Anterior cingulate cortex (tissue), 58 donors: ENCODE data around the gene ANAPC2.

Experiments
- DNase-seq, 58 donors: peaks; one replicate each; lab custom pipeline; 2025; lab: John Stamatoyannopoulos, UW

Gene ANAPC2

GRCh38 chr9:137150617-137151457 lies 37.5 kb downstream of the ANAPC2 start:
- peak in 4 of 58 donors; percentile 25 to 51 (median 37) for DNase-seq

- DNase-seq: no peak
Measured at GRCh38 chr9:137149942-137150616, 38.3 kb downstream of the ANAPC2 start.

- DNase-seq: no peak
Measured at GRCh38 chr9:137149363-137149762, 39.0 kb downstream of the ANAPC2 start.

GRCh38 chr9:137148661-137149060 lies 39.7 kb downstream of the ANAPC2 start:
- no peak for DNase-seq

GRCh38 chr9:137148242-137148641 lies 40.1 kb downstream of the ANAPC2 start:
- no peak for DNase-seq

GRCh38 chr9:137147793-137148160 lies 40.6 kb downstream of the ANAPC2 start:
- no peak for DNase-seq

- no peak for DNase-seq
Measured at GRCh38 chr9:137147091-137147792, 41.1 kb downstream of the ANAPC2 start.

GRCh38 chr9:137146527-137146918 lies 41.8 kb downstream of the ANAPC2 start:
- no peak for DNase-seq

- no peak for DNase-seq
Measured at GRCh38 chr9:137145731-137146526, 42.4 kb downstream of the ANAPC2 start.

- DNase-seq: no peak
Measured at GRCh38 chr9:137143459-137143858, 44.9 kb downstream of the ANAPC2 start.

- no peak for DNase-seq
Measured at GRCh38 chr9:137141976-137142936, 46.1 kb downstream of the ANAPC2 start.

GRCh38 chr9:137141050-137141810 lies 47.1 kb downstream of the ANAPC2 start:
- no peak for DNase-seq

- peak in 39 of 58 donors; percentile 23 to 82 (median 53) for DNase-seq
Measured at GRCh38 chr9:137140151-137141012, 48.0 kb downstream of the ANAPC2 start.

- no peak for DNase-seq
Measured at GRCh38 chr9:137139468-137140150, 48.8 kb downstream of the ANAPC2 start.

- peak in 30 of 58 donors; percentile 26 to 84 (median 62) for DNase-seq
Measured at GRCh38 chr9:137138722-137139467, 49.5 kb downstream of the ANAPC2 start, which contains the start of gene GRIN1. GRIN1 (plus strand) TSS chr9:137139154; CDS start chr9:137139487, 333 bp downstream.
